Inflammatory macrophage (primary cell): ENCODE results near the gene FYB2.

ENCODE experiments used
- DNase-seq, 2 donors: peaks; one replicate each; pipeline ENCODE4 v3.0.0-alpha.2; 2020 to 2022

Gene FYB2

GRCh38 chr1:56709269-56709880, 109.8 kb downstream of the FYB2 start:
- peak; percentile 2 to 46 for DNase-seq

GRCh38 chr1:56707379-56707778, 111.8 kb downstream of the FYB2 start:
- no peak for DNase-seq

- DNase-seq, result no peak
Measured at GRCh38 chr1:56703747-56704146, 115.5 kb downstream of the FYB2 start.

DNA sequence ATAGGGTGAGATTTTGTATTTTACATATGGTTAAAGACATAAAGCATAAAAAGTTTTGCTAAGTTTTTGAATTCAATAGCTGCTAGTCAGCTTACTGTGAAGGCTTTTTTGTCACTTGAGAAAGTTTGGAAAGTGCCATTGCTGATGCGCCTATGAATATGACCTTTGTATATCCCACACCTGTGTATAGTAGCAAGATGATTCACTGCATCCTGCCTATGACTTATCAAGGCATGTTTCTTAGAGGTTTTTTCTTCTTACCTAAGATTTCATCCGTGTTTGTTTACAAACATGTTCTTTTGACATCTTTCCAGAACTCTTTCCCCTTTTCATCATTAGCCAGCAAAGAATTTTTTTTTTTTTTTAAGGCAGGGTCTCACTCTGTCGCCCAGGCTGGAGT, 122.5 kb downstream of the FYB2 start:
- DNase-seq, result no peak

- no peak for DNase-seq
Measured at GRCh38 chr1:56688522-56689026, 130.6 kb downstream of the FYB2 start.

GRCh38 chr1:56686169-56686568, 133.0 kb downstream of the FYB2 start:
- no peak for DNase-seq

GRCh38 chr1:56683569-56683968, 135.6 kb downstream of the FYB2 start:
- DNase-seq, result no peak

DNA sequence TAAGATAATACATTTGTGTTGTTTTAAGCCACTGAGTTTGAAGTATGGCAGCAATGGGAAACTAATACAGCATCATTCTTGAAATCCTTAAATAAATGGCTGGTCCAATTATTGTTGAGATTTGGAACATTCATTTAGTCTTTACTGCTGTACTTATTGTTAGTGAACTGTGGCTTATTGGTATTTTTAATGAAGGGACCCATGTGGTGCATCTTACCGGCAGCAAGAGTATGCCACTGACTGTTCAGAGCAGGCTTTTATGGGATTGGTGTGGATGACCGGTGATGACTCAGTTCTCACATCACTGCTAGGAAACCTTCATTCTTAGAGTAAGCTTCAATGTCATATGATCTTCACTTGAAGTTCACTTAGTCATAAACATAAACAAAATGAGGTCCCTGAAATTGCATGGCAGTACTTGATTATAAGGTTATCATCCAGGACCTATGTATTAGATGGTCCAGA, 142.6 kb downstream of the FYB2 start:
- no peak for DNase-seq

DNA sequence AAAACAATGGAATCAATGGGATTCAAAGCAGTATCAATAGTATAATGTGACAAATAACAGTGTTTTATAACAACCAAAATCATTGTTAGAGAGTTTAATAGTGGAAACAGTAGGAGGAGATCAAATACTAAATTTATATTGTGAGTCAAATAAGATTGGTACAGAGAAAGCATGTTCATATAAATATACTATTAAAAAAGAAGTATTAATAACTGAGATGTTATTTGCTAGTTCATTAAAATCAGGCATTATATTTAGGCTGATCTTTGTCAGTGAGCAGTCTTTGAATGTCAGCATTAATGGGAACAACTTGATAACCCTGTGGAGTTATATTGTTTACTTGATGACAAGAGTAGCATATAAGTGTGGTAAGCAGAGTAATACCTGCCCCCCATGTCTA, 143.4 kb downstream of the FYB2 start:
- no peak for DNase-seq

DNA sequence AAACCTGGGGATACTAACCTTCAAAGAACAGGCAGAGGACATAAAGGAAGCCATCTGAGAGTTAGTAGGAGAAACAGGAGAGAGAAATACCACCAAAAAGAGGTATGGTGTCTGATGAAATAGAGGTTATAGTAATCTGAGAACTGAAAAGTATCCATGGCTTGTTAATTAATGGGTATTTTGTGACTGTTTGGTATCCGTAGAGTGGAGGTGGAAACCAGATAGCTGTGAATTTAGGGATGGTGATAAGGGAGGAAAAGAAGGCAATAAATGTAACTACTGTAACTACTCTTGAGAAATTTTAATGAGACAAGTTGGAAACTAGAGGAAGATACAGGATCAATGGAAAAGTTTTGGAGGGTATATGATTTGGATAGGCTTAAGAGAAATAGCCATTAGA, 146.6 kb downstream of the FYB2 start:
- DNase-seq, result no peak

- DNase-seq, result no peak
Measured at GRCh38 chr1:56671542-56671941, 147.7 kb downstream of the FYB2 start.

DNA sequence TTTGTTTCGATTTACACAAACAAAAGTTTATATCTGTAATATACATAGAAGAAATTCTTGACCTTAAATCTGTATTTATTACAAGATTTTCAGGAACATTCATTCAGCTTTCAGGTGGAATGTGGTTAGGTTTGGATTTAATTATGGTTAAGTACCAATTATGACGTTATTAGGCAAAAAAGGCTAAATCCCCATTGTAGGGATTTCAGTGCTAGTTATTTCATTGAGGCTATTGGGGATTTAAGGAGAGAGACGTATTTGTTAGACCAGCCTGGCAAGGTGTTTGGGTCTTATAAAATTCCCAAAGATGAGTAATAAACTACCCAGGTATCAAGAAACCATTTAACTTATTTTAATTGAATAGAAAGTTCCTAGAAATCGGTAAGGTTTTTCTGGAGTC, 148.1 kb downstream of the FYB2 start:
- no peak for DNase-seq

DNA sequence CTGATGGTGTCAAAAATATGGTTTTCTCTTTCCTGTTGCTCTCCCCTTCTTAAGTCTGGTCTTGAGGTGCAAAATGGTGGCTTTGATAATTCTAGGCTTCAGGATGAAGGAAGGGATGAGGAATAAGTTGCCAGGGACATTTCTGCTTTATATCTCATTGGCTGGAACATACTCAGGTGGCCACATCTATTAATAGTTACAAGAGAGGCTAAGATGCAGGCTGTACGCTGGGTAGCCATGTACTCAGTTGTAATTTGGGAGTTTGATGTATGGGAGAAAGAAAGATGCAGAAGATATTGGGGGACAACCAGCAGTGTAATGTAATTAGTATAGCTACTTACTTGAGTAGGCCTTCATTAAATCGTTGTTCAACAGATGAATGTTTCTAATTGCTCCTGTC, 148.9 kb downstream of the FYB2 start:
- DNase-seq, result no peak
